Hematopoietic multipotent progenitor cell (in vitro differentiated cells): Measurements from ENCODE around the gene LSS. TPM values are rescaled to one million over a fixed set of nuclear protein-coding genes. Genes with fewer than 3 reads are reported as not detected.
"Not testable (repeated sequence)": the region's sequence is repeated elsewhere in the genome, so short reads cannot be mapped to it uniquely, and the experiment has no call there.

ENCODE experiments used
- DNase-seq, 3 donors: peaks; one replicate each; pipeline ENCODE4 v3.0.0-alpha.2; 2011 to 2015; ENCODE audit warnings: low read depth in 2 of 3, low spot score in 2 of 3
- total RNA-seq: library from RNA; depleted of rRNA; stranded (reverse); fragments of >200 nt; gene quantifications from one replicate; pipeline ENCODE4 v1.2.3, GENCODE V29; 2012

Gene LSS
- total RNA-seq, 1 donor: 41.7 TPM

GRCh38 chr21:46246345-46246744, 17.8 kb upstream of the LSS start:
- no peak for DNase-seq

DNA sequence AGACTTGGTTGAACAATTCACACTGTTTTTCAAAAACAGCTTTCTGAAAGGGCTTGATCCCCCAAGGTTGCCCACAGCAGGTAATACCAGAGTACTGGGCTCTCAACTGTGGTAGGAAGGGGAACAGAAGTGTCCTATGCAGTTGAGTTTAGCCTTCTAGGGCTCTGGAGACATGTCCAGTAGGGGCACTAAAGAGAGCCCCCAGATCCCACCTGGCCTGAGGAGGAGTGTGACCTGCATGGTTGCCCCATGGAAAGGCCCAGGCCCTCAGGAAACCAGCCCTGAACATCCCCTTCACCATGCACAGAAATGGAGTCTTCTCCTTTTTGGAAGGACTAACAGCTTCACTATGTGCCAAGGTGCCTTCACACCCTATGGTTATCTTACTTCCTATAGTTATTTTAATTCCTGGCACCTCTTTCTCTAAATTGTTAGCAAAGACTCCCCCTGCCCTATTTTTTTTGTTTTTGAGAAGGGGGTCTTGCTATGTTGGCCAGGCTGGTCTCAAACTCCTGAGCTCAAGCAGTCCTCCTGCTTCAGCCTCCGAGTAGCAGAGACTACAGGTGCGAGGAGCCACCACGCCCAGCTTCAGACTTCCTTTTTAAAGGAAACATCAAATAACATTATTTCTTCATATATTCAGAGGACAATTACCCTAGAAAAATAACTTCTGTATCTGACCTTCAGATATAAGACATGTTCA, 16.8 kb upstream of the LSS start:
- DNase-seq: no peak

DNA sequence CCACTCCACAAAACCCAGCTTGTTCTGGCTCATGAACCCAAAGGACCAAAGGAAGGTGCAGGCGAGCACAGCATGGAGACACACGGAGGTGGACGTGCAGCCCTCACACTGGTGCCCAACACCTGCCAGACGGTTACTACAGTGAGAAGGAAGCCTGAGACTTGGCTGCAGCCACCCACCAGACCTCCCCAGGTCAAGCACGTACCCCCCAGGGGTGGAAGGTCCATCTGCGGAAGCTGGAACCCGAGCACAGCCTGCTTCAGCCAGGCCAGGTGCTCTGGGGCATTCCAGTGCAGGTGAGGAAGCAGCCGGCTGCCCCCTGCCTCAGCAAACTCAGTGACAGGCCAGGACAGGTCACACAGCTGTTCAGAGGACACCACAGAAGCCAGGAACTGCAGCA, 16.0 kb upstream of the LSS start:
- DNase-seq: no peak

DNA sequence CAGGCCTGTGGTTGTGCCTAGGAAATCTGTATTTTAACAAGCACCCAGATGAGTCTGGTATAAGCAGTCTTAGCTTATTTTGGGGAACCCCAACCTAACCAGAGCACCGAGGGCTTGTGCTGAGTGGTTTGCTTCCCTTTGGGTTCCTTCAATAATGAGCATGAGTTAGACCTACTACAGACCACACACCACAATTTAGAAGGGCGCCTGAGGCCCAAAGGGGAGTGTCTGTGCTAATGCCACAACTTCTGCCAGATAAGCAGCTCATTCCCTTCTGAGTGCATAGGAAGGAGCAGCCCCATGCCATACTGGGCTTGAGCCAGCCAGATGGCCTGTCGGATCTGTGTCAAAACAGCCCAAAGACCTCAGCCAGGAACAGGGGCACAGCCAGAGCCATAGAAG, 15.4 kb upstream of the LSS start:
- no peak for DNase-seq

DNA sequence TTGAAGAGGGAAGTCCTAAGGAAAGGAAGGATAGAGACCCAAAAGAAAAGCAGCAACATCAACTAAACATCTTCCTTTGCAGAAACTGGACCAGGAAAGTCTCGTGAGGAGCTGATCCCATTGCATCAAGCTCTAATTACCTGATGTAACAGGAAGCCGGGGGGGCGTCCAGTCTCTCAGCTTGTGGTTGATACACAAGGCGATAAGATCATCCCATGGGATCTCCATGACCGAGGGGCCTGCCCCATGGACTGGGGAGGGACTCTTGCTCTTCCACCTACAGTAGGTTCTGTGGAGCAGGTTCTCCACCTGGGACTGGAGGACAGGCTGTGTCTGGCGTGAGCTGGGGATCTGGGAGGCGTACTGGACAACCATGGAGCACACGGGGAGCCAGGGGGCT, 14.8 kb upstream of the LSS start:
- DNase-seq: no peak

GRCh38 chr21:46241577-46241976, 13.0 kb upstream of the LSS start:
- DNase-seq: not testable (repeated sequence)

DNA sequence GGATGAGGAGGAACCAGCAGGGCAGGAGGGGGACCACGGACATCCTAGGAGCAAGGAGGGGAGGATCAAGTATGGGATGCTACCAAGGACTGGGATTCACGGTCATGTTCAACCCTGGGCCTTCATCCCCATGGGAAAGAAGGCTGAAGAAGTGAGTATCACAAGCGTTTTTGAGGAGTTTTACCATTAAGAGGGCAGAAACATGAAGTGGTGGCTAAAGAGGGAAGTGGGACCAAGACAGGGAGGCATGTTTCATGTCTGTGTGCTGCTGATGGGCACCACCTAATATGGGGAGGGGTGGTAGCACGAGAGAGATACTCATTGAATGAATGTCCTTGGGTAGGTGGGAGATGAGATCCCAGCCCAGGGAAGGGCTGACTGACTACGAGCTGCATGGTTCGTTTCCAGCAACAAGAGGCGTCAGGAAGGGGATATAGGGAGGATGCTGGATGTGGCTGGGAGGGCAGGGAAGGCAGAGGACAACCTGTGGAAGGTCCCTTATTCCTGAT, 11.3 kb upstream of the LSS start:
- DNase-seq: no peak

GRCh38 chr21:46237474-46237873, 8.9 kb upstream of the LSS start:
- no peak for DNase-seq

GRCh38 chr21:46234436-46234950, 5.9 kb upstream of the LSS start:
- DNase-seq: no peak

DNA sequence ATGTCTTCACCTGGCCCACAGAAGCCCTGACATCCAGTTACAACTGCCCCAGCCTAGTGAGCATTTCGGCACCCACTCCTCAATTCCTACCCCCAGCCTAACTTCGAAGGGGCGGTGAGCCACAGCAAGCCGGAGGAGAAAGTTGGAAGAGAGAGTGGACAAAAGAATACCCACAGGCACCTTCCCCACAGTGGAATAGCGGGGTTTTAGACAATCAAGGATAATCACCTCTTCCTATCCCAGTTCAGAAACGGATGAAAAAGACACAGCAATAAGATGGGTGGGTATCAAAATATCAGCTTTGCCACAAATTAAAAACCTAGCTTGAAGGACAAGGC, 1.3 kb upstream of the LSS start:
- no peak for DNase-seq

GRCh38 chr21:46229133-46229922, 754 bp upstream of the LSS start:
- no peak for DNase-seq

GRCh38 chr21:46227811-46228344, 696 bp downstream of the LSS start:
- no peak for DNase-seq

DNA sequence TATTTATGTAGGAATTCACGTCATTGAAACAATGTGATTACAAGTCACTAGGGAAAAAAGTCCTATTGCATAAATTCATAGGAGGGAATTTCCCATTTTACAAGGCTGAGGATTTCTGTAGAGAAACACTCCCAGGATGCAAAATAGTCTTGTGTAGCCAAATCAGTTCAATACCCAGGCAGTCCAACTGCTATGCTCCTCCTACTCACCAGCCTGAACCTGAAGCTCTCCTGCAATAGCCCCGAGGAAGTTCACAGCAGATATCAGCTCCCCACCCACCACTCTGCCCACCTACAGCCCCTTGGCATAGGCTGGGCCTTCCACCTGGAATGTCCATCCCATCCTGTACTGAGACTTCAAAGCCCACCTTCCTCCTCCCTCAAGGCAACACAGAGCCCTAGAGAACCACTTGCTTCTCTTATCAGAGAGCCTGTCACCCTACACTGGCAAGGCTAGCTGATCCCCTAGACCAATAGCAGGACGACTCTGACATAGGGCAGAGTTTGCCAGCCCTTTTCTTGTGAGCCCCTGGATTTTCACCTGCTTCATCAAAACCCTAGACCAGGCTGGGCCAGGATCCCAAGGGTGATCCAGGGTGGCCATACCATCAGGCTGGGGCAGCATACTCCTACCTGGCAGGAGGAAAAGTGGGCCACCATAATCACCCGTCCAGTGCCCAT, 1.5 kb downstream of the LSS start:
- no peak for DNase-seq

GRCh38 chr21:46226146-46226545, 2.4 kb downstream of the LSS start:
- DNase-seq: no peak

GRCh38 chr21:46223661-46224060, 4.9 kb downstream of the LSS start:
- not testable (repeated sequence) for DNase-seq

GRCh38 chr21:46223217-46223616, 5.4 kb downstream of the LSS start:
- DNase-seq: no peak

GRCh38 chr21:46222436-46223116, 6.0 kb downstream of the LSS start:
- no peak for DNase-seq

- no peak for DNase-seq
These were observed 6.7 kb downstream of the LSS start for GRCh38 chr21:46221664-46222435.

GRCh38 chr21:46220847-46221246, 7.7 kb downstream of the LSS start:
- no peak for DNase-seq

GRCh38 chr21:46220275-46220810, 8.2 kb downstream of the LSS start:
- no peak for DNase-seq
